SK-N-DZ (cell line): ENCODE data around the gene FRMD4A.
A peak's percentile ranks its signal among the peaks of the same experiment; 100 is the strongest.

Experiments
- DNase-seq: peaks from one replicate; pipeline ENCODE4 v3.0.0-alpha.2; 2015; ENCODE audit warnings: low spot score

The FRMD4A gene

GRCh38 chr10:13658871-13659685 is 671.6 kb downstream of the FRMD4A start:
- no peak for DNase-seq

GRCh38 chr10:13658264-13658663 is 672.5 kb downstream of the FRMD4A start:
- DNase-seq = no peak

DNA sequence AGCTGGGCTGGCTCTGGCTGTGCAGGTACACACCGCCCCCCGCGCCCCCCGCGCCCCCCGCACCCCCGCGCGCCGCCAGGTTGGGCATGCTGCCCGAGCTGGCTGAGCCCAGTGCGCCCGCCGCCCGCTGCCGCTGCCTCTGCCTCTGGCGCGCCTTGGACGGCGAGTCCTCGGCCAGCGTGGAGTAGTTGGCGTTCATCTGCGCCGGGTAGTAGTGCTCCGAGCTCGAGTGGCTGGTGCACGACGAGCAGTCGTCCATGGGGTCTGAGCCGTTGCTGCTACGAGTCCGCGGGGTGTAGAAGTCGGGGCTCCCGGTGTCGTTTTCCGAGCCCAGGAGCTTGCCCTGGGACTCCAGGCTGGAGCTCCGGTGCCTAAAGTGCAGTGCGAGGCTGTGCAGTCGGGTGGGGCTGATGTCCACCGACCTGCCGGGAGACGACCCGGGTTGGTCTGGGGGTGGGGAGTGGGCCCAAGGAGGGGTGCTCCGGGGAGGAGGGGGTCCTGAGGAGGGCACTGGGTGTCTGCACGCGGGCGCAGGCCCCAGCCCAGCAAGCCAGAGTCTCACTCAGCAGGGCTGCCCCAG is 673.5 kb downstream of the FRMD4A start:
- DNase-seq = no peak

GRCh38 chr10:13656337-13657100 is 674.2 kb downstream of the FRMD4A start:
- DNase-seq = no peak

GRCh38 chr10:13654846-13655245 is 675.9 kb downstream of the FRMD4A start:
- DNase-seq = no peak

- no peak for DNase-seq
Observed at GRCh38 chr10:13654118-13654830, 676.5 kb downstream of the FRMD4A start.

- no peak for DNase-seq
Observed at GRCh38 chr10:13652860-13653259, 677.9 kb downstream of the FRMD4A start.

DNA sequence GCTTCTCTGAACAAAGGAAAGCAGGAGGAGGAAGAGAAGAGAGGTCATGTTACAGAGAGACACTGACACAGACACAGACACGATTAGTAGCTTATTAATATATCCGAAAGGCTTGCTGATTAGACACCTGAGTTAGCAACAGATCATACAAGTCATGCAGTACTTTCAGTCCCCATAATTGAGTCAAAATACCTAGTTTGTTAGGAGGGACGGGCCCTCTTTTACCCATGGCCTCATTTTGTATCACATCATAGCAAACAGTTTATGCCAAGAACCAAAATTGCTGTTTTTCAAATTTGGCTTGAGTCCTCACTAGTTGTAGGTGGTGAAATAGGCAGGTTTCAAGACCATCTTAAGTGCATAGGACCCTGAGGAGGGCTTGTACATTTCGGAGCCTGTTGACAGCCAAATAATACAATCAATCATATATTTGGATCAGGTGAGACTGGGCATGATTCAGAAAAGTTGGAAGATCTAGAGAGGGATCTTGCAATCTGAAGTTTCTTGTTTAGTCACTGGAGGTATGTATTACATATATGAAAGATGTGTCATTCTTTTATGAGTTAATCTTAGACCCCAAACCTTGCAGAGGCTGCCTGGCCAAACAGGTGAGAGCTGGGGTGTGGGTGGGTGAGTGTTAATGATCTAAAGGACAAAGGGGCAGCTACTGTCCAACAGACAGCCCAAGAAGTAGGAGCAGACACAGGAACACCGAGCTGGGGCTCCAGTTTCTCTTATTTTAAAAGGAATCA is 678.6 kb downstream of the FRMD4A start:
- DNase-seq = no peak

DNA sequence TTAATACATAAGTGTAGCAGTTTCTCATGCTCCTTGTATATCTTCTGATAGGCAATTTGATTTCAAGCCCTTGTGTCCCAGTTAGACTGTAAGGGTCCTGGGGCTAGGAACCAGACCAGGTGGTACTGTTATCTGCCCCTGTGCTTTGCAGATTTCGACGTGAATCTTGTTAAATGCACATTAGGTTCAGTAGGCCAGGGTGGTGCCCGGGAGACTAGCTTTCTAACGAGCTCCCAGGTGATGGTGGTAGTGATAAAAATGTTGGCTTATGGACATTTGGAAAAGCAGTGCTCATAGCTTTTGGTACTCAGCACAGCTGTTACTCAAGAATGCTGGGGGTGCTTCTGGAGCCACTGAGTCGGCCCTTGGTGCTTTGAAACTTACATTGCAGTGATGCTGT is 679.8 kb downstream of the FRMD4A start:
- DNase-seq = peak; percentile 65

- no peak for DNase-seq
Observed at GRCh38 chr10:13649844-13650520, 680.7 kb downstream of the FRMD4A start.

GRCh38 chr10:13648425-13648824 is 682.3 kb downstream of the FRMD4A start:
- DNase-seq = no peak

GRCh38 chr10:13644866-13645265 is 685.9 kb downstream of the FRMD4A start:
- DNase-seq = no peak

DNA sequence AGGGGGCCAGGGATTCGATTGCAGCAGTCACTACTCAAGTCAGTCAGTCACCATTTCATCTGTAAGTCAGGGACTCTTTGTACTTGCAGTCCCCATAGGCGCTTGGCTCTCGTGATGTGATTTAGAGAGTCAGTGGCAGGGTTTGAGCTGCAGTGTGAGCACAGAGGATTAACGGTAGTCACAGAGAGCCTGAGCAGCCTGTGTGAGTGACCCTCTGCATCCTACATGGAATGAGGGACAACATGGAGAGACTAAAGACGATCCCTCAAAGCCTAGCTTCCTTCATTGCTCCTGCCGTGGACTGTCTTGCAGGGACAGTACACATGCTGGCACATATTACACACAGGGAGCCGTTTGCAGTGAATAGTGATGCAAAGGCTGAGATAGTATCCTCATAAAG is 687.7 kb downstream of the FRMD4A start:
- no peak for DNase-seq

- DNase-seq = no peak
Observed at GRCh38 chr10:13642293-13642692, 688.4 kb downstream of the FRMD4A start.

DNA sequence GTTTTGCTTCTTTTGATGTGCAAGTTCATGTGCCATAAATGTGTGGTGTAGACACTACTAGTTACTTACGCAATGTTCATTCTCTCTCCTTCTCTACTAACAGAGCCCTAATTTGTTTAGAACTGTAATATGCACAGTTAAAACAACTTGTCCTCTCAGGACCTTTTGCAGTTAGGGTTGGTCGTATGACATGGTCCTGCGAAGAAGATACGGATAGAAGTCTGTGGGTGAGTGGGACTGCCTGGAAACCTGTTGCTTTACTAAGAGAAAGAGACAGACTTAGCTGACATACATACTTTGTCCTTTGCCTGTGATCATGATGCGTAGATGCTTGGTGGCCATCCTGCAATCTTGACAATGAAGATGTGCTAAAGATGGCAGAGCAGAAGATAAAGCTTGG is 692.8 kb downstream of the FRMD4A start:
- no peak for DNase-seq

- no peak for DNase-seq
Observed at GRCh38 chr10:13637303-13637856, 693.3 kb downstream of the FRMD4A start.

GRCh38 chr10:13636776-13637175 is 693.9 kb downstream of the FRMD4A start:
- DNase-seq = no peak

- no peak for DNase-seq
Observed at GRCh38 chr10:13634207-13634606, 696.5 kb downstream of the FRMD4A start.

DNA sequence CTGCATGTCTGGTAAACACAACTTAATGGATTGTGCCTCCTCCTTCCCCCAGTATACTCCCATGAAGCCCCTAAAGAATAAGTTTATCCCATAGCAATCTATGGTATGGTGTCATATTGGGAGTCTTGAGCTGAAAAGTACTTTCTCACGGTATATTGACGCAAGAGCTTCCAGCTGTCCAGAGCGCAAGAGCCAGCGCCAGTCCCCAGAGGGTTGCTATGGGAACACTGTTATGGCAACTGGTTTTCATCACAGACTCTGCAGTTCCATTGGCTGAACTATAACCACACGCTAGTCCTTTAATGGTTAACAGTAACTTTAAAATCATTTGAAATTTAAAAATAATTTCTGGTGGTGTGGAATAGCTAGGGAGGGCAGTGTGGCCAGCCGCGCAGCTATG is 697.0 kb downstream of the FRMD4A start:
- peak; percentile 75 for DNase-seq

DNA sequence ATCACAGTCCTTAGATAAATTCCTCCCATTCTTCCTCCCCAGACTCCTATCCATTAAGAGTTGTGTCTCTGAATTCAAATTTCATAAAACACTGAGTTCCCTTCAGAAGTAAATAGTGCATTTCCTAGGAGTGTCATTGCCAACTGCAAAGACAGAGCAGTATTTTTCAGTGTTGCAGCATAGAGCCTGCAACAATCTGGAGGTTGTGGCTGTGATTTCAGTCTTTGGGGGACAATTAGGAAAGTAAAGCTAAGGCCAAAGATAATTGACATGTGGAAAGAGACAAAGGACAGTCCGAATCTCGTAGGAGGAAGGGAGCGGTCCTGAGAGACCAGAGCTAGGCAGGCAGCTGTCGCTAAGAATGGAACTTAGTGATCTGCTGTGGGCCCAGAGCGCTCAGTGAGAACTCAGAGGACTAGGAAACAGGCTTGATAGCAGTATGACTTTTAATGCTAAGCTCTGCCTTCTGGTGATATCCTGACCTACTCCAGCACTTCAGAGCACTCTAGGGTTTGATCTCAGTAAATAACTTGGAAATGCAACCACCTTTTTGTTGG is 697.8 kb downstream of the FRMD4A start:
- DNase-seq = no peak
